Measurements from ENCODE around the gene NHSL1.

DNA sequence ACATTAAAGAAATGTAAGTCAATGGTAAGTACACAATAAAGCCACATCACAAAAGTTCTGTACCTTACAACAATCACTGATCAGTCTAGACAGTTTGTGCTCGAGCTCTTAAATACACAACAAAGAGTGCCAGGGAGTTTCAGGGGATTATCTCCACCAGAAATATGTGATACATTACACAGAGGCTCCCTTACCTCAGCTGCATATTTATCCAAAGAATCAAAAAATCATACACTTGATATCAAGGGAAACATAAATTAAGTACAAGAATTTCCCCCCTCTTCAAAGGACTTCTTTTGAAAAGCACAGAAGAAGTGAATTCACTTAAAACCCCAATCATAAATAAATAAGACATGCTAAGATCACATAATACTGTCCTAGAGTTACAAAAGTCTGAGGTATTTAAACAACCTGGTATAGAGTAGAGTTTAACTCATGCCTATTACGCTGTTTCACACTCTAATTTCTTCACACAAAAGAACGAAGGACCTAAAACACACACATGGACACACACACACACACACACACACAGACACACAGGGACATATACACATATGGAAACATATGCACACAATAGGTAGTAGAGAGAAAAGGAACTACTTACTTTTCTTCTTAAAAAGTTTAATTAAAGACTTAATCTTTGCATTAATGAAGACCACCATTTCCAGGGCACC, 528 bp downstream of the NHSL1 start:
- no peak for TF ChIP-seq CTCF (IDR thresholded peaks at IDR 0.05)
- TF ChIP-seq POLR2A (IDR thresholded peaks at IDR 0.05), result no peak

All from right lobe of liver (tissue), 4 donors.